Heart left ventricle (tissue), 16 donors: Measurements from ENCODE around the gene PADI1. TPM values are rescaled to one million over a fixed set of nuclear protein-coding genes. Genes with fewer than 3 reads are reported as not detected.

ENCODE experiments used
- ATAC-seq, 4 donors: fragments of 200-7000 bp; cut with Tn5 transposase; one replicate each; pipeline ENCODE4 v1.9.1; 2020 to 2022; ENCODE audit warnings: moderate library complexity in 4 of 4, mild to moderate bottlenecking in 3 of 4, moderate number of reproducible peaks in 1 of 4
- DNase-seq, 5 donors: peaks; one replicate each; pipeline ENCODE4 v3.0.0-alpha.2; 2020
- H3K27ac ChIP-seq, 12 donors: fragments of 200-600 bp; sonication (generic) in 4 of 12; one replicate each; pipeline versions ENCODE4 v1.5.0 to v1.8.0; 2016 to 2022; ENCODE audit warnings: mild to moderate bottlenecking in 2 of 12
- H3K27me3 ChIP-seq, 9 donors: fragments of 200-600 bp; sonication (generic) in 2 of 9; one replicate each; pipeline versions ENCODE4 v1.5.1 to v1.8.0; 2016 to 2022; ENCODE audit warnings: mild to moderate bottlenecking in 3 of 9
- H3K36me3 ChIP-seq, 9 donors: fragments of 200-600 bp; sonication (generic) in 2 of 9; one replicate each; pipeline versions ENCODE4 v1.5.0 to v1.8.0; 2018 to 2022; ENCODE audit warnings: mild to moderate bottlenecking in 2 of 9
- H3K4me1 ChIP-seq, 12 donors: fragments of 200-600 bp; sonication (generic) in 4 of 12; one replicate each; pipeline versions ENCODE4 v1.5.0 to v1.8.0; 2016 to 2022; ENCODE audit warnings: mild to moderate bottlenecking in 3 of 12
- H3K4me3 ChIP-seq, 12 donors: fragments of 200-600 bp; sonication (generic) in 4 of 12; one replicate each; pipeline versions ENCODE4 v1.5.0 to v1.8.0; 2017 to 2022; ENCODE audit warnings: mild to moderate bottlenecking in 9 of 12, moderate library complexity in 4 of 12
- H3K9me3 ChIP-seq, 12 donors: fragments of 200-600 bp; sonication (generic) in 4 of 12; one replicate each; pipeline versions ENCODE4 v1.5.0 to v1.8.0; 2016 to 2022; ENCODE audit warnings: mild to moderate bottlenecking in 1 of 12
- POLR2A ChIP-seq, 2 donors: fragments of 450-650 bp; IDR thresholded peaks; one replicate each; pipeline ENCODE4 v1.6.1; 2017; ENCODE audit warnings: antibody characterized with exemption in 2 of 2, mild to moderate bottlenecking in 2 of 2, moderate library complexity in 2 of 2
- WGBS, 4 donors: extraction: QIAGEN DNeasy Blood & Tissue Kit in 2 of 4; methylation state at CpG; one replicate each; pipeline versions ENCODE4 v1.1.5 to v1.1.7; 2013 to 2018; 5-methylcytosine and 5-hydroxymethylcytosine counted together
- intact Hi-C, 10 donors: fragments of 100-400 bp; cut with DNase I; formaldehyde crosslinking; loops; one replicate each; pipeline versions ENCODE4 v1.11.1 to v1.14.2; 2022
- polyA plus RNA-seq, 2 donors: library from polyadenylated mRNA; stranded (reverse); fragments of 200-250 nt; gene quantifications; one replicate each; pipeline ENCODE4 v1.2.3, GENCODE V29; 2013
- total RNA-seq, 9 donors: library from RNA; depleted of rRNA in 2 of 9; stranded (reverse); fragments of >200 nt in 2 of 9; fragmentation: NEBNext Ultra II Directional in 3 of 9; extraction: Animal tissue kit (Norgen Biotek cat#: 25700) in 3 of 9; gene quantifications; one replicate each; pipeline versions ENCODE4 v1.1.0 to v1.2.4, GENCODE V29; 2016 to 2023
- TF ChIP-seq, protein P1 (sequence below), 12 donors: fragments of 200-600 bp; sonication (generic) in 4 of 12; IDR thresholded peaks; one replicate each; pipeline versions ENCODE4 v1.5.0 to v1.8.0; 2018 to 2022; ENCODE audit warnings: antibody characterized with exemption in 12 of 12, mild to moderate bottlenecking in 5 of 12
- donor health status: ischemic (EF 13 %, LVEDD 7.1; RV severe dilation, severe dysfunction).
- donor health status: healthy with polysubstance abuse.
- donor health status: DM: no; HTN: yes; CAD: no.
- donor health status: DM: no; HTN: no; CAD: no.
- donor health status: ischemic (EF 25% LVEDD 6.9; RV normal size, moderate dysfunction).
- donor health status: ischemic (EF 25% LVEDD 5.7; RV mildly dilated, moderate dysfunction).
- donor health status: healthy.
- donor health status: DM: yes; HTN: yes; CAD: no.
- donor health status: ischemic (EF 35%, LVEDD 5.7; RV mildly dilated, moderate dysfunction).
- donor health status: nonischemic (EF 11% LVEDD 7.7; RV severe dilation, severe dysfunction).
- donor health status: DM: yes; HTN: yes; CAD: no.
- donor health status: PGD.
- donor health status: ischemic (EF 29% LVEDD 5.4; RV normal size, mild dysfunction).
- donor health status: nonischemic (EF 23%, LVEDD 6.1; RV moderate dilation, normal function).

The PADI1 gene
- total and polyA plus RNA-seq, 11 donors: 0.04 TPM; not detected in 10

DNA sequence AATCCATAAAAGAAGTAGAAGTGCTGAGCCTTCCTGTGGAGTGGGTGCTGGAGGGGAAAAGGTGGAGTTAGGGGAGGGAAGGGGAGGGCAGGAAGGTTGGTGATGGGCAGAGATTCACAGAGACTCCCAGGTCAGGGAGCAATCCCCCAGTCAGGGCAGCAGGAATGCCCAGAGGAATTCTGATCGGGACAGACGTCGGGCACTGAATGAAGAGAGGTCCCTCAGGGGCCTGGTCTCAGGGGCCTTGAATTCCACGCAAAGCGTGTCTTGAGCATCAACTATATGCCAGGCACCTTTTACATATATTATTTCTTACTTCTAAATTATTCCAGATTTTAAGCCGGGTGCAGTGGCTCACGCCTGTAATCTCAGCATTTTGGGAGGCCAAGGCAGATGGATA is 7.2 kb upstream of the PADI1 start:
- ATAC-seq (no peak), DNase-seq (no peak)
- WGBS, 4 donors: 85 to 91% (median 87%) methylated on average over 7 of the region's 7 CpGs
- no peaks in the 10 kb centered on the region for H3K9me3 ChIP-seq
- H3K4me1 ChIP-seq: no peaks in the 10 kb centered on the region
- intact Hi-C loops: no loop called here
- no peak overlapping the region for H3K27ac ChIP-seq
- no peaks in the 10 kb centered on the region for H3K36me3 ChIP-seq
- H3K4me3 ChIP-seq: no peak overlapping the region
- no peak for TF ChIP-seq POLR2A (IDR thresholded peaks at IDR 0.05)
- TF ChIP-seq, protein P1, sequence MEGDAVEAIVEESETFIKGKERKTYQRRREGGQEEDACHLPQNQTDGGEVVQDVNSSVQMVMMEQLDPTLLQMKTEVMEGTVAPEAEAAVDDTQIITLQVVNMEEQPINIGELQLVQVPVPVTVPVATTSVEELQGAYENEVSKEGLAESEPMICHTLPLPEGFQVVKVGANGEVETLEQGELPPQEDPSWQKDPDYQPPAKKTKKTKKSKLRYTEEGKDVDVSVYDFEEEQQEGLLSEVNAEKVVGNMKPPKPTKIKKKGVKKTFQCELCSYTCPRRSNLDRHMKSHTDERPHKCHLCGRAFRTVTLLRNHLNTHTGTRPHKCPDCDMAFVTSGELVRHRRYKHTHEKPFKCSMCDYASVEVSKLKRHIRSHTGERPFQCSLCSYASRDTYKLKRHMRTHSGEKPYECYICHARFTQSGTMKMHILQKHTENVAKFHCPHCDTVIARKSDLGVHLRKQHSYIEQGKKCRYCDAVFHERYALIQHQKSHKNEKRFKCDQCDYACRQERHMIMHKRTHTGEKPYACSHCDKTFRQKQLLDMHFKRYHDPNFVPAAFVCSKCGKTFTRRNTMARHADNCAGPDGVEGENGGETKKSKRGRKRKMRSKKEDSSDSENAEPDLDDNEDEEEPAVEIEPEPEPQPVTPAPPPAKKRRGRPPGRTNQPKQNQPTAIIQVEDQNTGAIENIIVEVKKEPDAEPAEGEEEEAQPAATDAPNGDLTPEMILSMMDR (IDR thresholded peaks at IDR 0.05): no peak
- peaks cover 0 to 47% (median 4%) of the 10 kb centered on the region in 9 donors for H3K27me3 ChIP-seq

DNA sequence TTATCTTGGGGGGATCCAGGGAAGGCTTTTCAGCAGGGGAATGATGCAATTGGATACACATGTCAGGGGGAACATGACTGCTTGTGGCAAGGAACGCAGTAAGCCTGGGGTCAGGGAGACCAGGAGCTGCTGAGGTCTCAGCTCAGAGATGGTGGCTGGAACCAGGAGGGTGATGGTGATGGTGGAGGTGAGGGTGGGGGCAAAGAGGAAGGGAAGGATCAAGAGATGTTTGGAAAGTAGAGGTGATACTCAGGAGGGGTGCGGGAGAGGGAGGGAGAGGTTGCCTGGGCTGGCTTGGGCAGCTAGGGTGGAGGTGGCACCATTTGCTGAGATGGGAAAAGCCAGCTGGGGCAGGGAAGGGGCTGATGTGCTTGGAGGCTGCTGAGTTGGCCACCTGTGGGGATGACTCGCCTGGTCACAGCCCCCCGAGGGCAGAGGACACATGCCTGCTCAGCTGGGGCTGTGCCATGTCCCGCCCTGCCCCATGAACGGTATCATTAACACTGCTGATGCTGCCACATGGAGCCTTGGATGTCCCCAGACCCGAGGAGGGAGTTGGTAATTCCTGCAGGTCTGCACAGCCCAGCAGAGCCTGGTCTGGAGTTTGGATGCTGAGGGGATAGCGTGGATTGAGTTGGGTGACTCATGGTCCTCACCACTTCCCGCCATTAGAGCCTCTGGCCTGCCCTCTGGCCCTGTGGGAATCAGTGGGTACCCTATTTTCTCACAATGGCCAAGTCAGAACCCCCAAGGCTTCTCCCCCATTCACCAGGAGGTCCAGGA is 6.3 kb upstream of the PADI1 start:
- Histone ChIP-seq H3K4me3 (no peak overlapping the region), H3K36me3 (no peaks in the 10 kb centered on the region), H3K4me1 (no peaks in the 10 kb centered on the region), H3K27me3 (peaks cover 0 to 47% (median 4%) of the 10 kb centered on the region in 9 donors), H3K9me3 (no peaks in the 10 kb centered on the region), H3K27ac (no peak overlapping the region)
- ATAC-seq (no peak), DNase-seq (no peak)
- intact Hi-C loops: no loop called here
- WGBS, 4 donors: 70 to 81% (median 72%) methylated on average over 7 to 9 of the region's 9 CpGs
- TF ChIP-seq POLR2A (IDR thresholded peaks at IDR 0.05): no peak
- TF ChIP-seq, protein P1 (IDR thresholded peaks at IDR 0.05): no peak

DNA sequence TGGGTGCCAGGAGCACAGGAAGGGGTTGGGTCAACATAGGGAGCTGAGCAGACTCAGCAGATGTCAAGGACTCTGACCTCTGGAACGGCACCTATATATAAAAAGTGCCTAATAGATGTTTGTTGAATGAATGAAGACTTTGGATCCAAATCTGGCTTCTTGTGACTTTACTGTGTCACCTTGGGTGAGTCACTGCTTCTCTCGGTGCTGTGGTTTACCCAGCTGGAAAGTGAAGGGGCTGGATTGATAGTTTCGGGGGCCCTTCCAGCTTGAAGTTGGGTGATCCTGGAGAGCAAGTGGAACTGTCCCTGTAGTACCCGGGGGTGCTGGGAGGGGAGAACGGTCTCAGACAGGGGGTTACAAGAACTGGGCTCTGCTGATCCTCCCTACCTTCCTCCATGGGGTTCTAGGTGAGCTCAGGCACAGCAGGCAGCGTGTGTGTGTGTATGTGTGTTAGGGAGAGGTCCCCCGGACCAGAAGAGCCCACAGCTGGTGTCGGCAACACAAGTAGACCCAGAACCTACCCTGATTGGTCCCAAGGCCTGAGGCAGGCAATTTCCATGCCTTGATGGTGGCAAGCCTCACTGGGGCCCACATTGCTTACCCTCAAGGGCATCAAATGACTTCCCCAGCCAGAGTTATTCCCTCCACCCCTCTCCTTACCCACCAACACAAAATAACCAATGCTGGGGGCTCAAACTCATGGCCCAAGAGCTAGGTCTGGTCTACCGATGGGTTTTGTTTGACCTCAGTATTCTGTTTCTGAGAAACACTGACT is 5.5 kb upstream of the PADI1 start:
- Histone ChIP-seq H3K4me1 (no peaks in the 10 kb centered on the region), H3K27ac (no peak overlapping the region), H3K27me3 (peaks cover 0 to 41% (median 4%) of the 10 kb centered on the region in 9 donors), H3K9me3 (no peaks in the 10 kb centered on the region), H3K4me3 (no peak overlapping the region), H3K36me3 (no peaks in the 10 kb centered on the region)
- no peak for ATAC-seq
- no peak for DNase-seq
- intact Hi-C loops: no loop called here
- WGBS, 4 donors: 67 to 81% (median 79%) methylated on average over 7 to 9 of the region's 9 CpGs
- TF ChIP-seq, protein P1 (IDR thresholded peaks at IDR 0.05): no peak
- no peak for TF ChIP-seq POLR2A (IDR thresholded peaks at IDR 0.05)

DNA sequence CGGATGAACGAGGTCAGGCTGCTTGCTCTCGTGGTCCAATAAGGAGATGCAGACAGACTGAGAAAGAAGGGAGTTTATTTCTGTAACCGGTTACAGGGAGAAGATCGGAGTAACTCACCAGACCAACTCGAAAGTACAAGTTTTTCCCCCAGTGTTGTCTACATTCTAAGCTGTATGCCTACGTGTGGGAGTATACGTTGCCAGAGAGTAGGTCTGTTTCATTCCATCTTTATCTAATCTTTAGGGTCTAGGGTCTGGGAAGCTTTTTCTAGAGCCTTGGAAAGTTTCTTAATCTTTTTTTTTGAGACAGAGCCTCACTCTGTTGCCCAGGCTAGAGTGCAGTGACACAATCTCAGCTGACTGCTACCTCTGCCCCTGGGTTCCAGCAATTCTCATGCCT is 4.7 kb upstream of the PADI1 start:
- Histone ChIP-seq H3K4me1 (no peaks in the 10 kb centered on the region), H3K9me3 (no peaks in the 10 kb centered on the region), H3K27me3 (peaks cover 0 to 48% (median 5%) of the 10 kb centered on the region in 9 donors), H3K36me3 (no peaks in the 10 kb centered on the region), H3K4me3 (no peak overlapping the region), H3K27ac (no peak overlapping the region)
- intact Hi-C loops: no loop called here
- ATAC-seq (no peak), DNase-seq (no peak)
- WGBS, 4 donors: 19 to 43% (median 26%) methylated on average over 8 of the region's 8 CpGs
- TF ChIP-seq, protein P1 (IDR thresholded peaks at IDR 0.05): no peak
- no peak for TF ChIP-seq POLR2A (IDR thresholded peaks at IDR 0.05)
